ENCODE results near the gene CNRIP1.

CNRIP1 gene

DNA sequence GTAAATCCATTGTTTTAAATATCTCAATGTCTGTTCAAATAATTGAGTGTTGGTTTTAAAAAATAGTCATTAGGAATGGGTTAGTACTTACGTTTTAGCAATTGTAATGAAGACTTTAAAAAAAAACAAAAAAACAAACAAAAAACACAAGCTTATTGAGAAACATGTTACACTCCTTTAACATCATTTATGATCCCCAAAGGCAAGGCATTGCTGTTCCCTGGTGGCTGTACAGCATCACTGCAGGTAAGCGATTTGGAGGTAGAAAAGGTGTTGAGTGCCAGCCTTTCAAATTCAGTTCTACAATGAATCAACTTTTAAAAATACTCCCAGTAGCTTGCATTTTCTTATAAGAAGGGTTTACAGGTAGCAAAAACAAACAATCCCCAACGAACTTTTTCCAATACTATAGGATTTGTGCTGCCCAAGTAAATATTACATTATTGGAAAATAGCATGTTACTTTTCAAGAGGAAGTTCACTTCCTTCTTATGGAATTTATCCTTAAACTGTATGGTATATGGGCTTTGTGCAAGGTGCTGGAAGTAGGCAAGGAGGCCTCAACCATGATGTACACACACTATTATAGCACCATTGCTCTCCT lies 27.5 kb downstream of the CNRIP1 start:
- DNase-seq = peak; percentile 26

DNA sequence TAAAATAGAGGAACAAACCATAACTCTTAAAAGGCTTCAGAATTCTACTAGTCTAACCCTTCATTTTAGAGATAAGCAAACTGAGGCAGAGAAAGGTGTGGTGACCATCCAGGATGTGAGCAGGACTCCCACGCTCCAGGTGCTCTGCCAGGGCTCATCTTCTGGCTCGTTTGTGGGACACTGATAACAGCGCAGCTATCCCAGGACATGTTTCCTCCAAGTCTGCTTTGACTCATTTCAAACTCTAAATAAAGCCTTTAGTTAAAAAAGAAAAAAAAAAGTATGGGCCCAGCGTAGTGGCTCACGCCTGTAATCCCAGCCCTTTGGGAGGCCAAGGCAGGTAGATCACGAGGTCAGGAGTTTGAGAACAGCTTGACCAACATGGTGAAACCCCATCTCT lies 28.4 kb downstream of the CNRIP1 start:
- no peak for DNase-seq

DNA sequence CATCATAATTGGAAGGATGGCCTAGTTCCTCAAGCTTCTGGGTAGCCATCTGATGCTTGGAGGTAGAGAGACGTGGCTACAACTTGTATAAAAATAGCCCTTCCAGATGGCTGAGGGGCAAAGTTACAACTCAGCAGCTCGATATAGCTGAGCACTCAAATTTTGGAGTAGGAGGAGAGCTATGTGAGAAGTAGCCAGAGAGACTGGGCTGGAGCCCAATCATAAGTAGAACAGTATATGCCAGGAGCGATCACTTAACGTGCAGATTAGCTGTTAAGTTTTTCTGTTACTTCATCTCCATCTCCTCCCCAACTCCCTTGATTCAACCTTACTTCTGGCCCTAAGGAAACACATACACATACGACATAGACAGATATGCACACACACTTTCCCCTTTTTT lies 28.8 kb downstream of the CNRIP1 start:
- no peak for DNase-seq

DNA sequence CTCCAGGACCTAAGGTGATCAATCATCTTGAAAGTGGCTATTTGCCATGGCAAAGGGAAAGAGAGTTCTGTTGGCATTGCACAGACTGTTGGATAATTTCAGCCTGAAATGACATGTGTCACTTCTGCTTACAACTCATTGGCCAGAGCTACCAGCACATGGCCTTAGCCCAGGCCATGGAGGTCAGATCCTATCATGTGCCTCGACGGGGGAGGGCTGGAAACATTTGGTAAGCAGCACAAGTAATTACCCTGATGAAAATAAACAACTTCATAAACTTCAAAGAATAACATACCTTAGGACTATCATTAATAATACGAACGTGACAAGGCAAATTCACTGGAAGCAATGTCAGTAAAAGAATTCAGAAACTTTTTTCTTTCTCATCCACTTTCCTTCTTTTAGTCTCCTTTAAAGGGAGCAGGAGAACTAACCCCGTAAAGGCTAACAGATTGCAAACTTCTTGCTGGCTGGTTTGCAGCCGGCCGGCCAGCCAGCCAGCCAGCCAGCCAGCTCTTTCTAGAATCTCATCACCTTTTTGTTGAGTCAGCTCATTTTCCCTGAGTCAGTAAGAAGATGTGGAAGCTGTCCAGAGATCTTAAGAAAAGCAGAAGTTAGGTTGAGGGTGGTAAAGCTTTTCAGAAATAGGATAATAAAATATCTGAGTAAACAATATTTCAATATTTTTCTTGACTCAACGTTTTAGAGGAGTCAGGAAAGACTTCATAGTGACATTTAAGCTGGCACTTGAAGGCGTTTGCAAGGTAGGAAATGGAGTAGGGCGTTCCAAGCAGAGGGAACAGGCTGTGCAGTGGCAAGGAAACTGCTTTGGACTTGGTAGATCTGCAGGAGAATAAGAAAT lies 31.9 kb downstream of the CNRIP1 start:
- DNase-seq = peak; percentile 36

DNA sequence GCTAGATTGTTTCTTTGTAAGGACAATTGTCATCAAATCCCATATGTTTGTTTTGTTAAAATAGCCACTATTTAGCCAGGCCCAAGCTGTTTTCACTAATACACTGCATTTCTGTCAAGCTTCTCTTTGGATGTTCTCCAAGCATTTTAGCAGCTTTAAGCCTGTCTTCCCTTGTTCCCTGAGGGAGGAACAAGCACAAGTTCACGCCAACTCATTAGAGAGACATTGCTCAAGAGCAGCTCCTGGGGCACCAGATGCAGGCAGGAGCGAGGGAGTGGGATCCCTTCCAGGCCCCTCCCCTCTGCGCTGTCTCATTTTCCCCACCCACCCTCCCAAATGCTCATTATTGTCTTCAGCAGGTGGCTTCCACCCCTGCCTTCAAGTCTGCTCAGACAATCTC lies 34.9 kb downstream of the CNRIP1 start:
- peak; percentile 65 for DNase-seq

DNA sequence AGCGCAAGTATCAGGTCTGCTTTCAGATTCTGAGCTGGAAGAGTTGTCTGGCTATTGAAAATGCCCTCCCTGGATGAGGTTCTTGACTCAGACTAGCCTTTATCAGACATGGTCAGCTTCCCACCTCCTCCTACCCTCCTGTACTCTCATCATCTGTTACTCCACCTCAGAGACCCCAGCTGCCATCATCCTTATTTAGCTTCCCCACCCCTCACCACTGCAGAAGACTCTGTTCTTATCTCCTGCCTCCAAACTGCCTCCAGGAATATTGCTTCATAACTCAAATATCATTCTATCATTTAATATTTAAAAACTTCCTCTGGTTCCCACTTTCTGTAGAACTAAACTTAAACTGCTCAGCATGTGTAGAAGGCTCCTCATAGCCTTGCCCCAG lies 36.3 kb downstream of the CNRIP1 start:
- DNase-seq = no peak

DNA sequence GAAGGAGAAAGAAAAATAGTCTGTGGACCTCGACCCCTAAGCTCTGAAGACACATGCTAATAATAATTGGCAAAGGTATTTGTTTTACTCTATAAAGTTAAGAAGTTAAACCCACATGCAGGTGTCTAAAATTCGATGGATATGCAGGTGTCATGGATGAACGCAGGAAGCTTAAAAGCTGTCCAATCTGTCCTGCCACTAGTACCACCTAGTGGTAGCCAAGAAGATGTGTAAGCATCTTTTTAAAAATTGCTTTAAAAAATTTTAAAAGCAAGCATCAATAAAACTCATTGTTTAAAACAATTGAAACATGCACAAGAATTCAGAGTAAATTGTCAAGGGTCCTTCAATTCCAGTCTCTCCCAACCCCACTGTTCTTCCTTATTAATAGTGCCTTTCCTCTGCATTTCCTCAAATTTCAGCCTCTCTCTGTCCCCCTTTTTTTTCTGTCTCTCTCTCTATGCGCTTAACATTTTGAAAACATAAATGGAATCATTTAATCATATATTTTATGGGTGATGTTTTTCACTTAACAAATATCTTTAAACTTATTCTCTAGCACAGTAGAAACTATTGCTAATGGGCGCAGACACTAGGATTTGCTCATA lies 36.8 kb downstream of the CNRIP1 start:
- peak; percentile 45 for DNase-seq

DNA sequence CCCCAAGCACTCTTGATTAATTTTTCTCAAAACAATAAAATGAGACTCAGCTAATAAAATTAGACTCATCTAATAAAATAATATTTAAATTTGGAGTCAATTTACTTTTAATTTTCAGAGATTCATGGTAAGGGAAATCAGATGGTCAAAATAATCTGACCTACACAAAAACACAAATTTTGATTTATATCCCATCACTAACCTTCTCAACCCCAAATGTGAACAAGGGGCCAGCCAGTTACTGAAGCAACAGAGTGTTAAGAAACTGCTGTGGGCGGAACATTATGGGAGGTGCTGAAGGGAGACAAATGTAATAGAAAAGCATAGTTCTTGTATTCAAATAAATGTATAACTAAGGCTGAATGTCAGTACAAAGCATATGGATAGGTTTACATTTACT lies 39.0 kb downstream of the CNRIP1 start:
- no peak for DNase-seq

DNA sequence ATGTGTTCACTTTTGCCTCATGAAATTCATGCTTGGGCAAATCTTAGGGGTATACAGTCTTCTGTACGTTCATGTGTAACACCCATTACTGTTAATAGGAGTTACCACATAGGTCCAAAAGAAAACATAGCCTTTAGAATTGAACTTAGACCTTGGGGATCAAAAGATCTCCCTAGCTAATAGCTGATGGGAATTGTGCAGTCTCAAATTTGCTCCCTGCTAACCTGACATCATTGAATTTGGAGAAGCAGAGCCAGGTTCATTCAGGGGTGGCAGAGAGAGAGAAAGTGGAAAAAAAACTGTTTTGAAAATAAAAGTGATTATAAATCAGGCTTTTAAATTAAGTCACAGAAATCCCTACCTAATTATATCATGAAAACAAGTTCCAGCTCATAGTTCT lies 39.4 kb downstream of the CNRIP1 start:
- DNase-seq = no peak

DNA sequence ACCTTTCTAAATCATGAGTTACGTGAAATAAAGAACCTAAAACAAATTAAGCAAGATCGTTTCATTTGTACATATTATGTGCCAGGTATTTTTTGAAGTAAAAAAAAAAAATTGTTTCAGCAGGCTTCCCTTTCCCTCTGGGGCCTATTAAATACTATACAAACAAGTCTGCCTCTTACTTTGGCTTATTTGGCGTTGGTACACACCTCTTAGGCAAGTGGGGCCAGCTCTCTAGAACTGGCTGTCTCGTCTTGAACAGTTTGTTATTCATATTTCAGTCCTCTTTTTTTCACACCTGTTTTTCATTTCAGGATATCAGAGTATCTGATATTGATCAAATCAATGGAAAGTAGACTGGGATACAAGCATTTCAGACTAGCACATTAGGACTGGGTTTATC lies 40.1 kb downstream of the CNRIP1 start:
- no peak for DNase-seq

DNA sequence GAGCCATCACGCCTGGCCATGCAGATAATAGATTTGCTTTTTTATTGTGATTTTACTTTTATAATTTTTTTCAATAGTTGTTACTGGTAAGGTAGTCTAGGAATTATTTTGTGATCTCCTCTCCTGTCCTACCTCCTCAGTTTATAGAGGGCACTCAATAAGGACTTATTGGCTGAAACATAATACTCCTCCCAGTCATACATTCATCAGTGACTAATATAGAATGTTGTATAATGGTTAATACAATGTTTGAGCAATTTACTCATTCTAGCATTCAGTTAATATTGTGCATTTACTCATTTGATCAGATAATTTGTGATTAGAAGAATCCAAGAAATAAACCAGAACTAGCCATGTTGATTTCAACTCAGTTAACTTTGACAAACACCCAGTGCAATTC lies 41.6 kb downstream of the CNRIP1 start:
- no peak for DNase-seq

DNA sequence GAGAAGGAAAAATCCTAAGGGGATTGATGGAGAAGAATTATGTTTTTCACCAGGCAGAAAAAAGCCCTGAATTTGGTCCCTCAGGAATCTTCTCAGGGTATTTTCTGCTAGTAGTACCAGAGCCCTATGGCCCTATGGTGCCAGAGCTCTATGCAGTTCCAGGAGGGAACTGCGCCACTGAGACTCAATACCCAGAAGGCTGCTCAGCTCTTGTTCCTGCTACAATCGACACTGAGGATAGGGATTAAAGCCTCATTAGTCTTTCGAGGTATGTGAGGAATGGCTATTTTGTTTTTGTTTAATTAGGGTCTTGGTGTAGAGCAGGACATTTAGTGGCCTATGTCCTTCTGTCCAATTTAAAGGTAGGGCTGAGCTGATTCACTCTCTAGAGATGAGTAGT lies 45.7 kb downstream of the CNRIP1 start:
- DNase-seq = no peak

DNA sequence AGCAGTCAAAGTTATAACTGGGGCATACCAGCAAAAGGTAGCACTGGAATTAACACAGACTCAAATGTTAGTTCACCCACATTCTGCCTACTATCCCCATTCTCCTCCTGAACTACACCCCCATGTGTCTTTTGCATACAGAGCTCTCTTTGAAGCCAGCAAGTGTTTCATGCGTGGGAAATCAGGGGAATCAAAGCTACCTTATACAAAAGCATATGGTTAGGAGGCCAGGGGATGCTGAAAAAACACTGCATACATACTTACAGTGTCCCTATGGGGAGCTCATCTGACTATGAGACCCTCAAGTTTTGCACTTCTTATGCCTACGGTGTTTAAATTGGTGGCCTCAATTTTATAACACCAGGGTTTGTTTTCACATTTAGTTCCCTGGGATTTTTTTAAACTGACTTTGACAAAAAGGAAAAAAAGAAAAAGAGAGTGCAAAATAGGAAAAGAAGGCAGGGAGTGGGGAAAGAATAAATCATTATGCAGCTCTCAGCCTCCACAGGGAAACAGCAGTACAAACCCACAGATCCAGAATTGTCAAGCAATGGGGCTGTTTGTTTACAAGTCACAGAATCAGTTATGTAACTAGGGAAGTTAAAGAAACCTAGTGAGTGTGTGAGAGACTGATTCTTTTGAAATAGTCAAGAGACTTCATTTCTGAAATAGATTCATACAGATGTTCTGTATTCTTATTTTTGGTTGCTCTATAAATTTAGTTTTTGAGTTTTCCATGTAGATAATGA lies 47.3 kb downstream of the CNRIP1 start:
- no peak for DNase-seq

DNA sequence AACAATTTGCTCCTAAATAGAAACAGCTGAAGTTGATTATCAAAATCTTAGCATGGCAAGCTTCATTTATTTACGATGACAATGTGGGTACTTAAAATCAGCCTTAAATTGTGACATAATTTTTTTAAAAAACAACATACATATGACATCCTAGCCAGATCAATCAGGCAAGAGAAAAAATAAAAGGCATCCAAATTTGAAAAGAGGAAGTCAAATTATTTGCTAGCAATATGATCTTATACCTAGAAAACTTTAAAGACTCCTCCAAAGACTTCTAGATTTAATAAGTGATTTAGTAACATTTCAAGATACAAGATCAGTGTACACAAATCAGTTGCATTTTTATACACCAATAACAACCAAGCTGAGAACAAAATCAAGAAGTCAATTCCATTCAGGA lies 53.1 kb downstream of the CNRIP1 start:
- no peak for DNase-seq

DNA sequence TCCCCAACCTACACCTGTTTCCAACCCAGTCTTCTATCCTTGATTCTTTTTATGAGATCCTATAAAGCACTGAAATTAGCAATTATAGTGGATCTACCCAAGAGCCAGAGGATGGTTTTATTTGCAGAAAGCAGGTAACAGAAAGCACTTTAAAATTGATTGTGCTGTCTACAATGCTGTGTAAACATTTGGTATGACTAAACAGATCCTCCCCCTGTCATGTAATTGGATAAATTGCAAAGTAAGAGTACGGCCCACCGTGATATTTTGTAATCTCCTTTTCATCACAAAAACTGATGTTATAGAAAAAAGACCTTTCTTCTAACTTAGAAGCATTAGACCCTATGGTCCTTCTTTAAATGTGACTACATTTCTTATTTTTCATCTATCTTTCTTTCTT lies 56.1 kb downstream of the CNRIP1 start:
- no peak for DNase-seq

DNA sequence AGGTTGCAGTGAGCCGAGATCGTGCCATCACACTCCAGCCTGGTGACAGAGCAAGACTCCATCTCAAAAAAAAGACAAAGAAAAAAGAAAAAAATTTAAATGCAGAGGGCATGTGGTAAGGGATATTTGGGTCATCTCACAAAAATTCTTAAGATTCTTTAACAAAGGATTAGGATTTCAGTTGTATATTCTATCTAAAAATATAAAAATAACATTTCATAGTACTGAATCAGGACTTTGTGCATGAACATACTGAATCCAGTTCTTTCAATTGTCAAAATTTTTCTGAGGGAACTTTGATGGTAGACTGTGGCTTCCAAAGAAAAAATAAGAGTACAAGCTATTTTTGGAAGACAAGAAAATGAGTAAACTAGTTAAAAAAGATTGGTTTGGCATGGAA lies 60.9 kb downstream of the CNRIP1 start:
- peak; percentile 61 for DNase-seq

DNA sequence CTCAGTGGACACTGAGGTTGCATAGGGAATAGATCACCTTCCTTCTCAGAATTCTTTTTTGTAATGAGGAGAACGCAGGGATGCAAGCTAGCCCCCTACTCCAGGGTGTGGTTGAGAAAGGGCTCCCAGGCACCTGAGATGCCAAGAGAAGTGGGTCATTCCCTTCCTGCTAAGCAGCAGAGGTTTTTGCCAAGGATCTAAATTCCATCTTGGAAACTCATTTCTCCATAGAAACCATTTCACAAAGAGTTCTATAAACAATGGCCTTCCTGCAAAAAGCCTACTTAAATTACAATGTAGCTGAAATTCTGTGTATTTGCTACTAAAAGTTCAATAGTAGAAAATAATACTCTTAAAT lies 63.7 kb downstream of the CNRIP1 start:
- DNase-seq = peak; percentile 51

DNA sequence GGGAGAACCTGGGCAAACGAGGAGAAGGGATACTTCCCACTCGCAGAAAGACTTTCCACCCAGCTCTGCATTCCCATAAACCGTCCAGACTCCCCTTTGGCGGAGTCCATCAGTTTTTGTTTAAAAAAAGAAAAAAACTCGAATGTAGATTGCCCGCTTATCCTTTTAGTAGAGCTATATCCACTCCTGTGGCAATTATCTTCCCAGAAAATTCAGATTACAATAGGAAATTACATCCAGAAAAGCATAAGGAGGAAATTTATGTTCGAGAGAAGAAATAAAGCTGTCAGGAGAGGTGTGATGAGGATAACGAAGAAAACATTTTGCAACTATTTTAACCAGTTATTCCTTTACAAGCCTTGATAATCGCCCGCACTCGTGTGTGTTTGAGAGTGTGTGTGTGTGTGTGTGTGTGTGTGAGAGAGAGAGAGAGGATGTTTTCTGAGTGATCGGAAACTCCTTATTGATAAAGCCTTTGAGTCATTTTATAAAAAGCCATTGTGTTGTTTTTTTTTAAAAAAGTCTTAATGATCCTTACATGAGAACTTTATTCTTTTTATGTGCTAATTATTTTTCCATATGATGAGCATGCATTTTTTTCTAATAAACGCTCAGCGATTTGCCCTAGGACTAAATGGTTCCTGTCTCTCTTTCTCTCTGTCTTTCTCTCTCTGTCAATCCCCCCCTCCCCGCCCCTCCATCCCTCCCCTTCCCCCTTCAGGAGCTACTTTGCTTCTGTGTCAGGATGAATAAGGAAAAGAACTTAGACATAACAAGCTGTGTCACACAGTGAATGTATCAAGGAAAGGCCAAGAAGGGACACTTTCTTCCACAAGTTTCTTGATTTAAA lies 66.3 kb downstream of the CNRIP1 start:
- no peak for DNase-seq

DNA sequence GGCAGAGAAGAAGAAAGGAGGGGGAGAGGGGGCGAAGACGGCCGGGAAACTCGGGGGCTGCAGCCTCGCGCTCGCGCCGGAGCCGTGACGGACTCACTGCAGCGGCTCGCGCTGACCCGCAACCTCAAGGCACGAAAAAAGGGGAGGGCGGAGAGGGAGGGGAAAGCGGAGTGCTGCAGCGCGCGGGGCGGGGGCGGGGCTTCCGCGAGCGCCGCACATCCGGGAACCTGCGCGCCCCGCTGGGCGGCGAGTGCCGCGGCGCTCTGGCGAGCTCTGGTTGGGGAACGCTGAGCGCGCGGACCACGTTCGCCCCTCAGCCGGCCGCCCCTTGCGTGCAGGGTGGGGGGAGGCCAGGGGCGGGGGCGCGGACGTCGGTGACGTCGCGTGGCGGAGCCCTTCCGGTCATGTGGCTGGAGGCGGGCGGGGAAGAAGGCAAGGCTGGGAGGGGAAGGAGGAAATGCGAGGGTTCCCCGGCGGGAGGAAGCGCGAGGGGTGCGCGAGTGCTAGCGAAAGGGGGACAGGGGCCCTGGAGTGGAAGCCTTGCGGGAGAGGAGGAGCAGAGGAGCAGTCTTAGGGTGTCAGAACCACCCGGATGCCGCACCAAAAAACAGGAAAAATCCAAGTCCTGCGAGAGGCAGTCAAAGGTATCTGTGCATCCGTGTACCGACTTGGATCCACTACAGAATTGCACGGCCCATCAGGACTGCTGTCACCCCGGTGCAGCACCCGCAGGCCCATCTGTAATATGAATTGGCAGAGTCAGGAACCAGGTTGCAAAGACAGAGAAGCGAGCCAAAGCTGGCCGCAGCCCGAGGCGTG lies 67.1 kb downstream of the CNRIP1 start, which contains the start of gene PPP3R1:
TSS of gene PPP3R1 (minus strand) at position 133 of the 819 bp plus-strand sequence. CDS start 405 bp downstream, outside the sequence.
- DNase-seq = peak; percentile 98

DNA sequence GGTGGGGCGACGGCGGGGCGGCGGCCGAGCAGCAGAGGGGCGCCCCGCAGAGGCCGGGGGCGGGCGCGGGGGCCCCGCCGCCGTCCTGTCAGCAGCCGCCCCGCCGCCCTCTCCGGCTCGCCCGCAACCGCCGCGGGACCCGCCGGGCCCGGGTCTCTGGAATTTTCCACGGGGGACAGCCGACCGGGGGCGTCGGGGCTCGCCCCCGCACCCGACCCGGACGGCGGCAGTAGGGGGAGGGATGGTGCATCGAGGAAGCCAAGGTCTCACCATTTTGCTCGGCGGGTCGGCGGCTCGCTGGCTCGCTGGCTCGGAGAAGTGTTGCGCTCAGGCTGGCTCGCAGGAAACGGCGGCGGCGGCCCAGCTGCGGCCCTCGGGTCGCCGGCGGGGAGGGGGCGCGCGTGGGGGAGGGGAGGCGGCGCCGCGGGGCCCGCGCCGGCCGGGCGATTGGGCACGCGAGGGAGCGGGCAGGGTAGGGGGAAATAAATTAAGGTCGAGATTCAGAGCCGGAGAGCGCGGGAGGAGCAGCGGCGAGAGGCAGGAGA lies 67.8 kb downstream of the CNRIP1 start:
- DNase-seq = no peak
